ENCODE results near the gene EID2B. TPM values are rescaled to one million over a fixed set of nuclear protein-coding genes. Genes with fewer than 3 reads are reported as not detected.

EID2B gene
- total and polyA plus RNA-seq, 2 of the 13 experiments (the other 11 are each of a cell fraction or from before 2014, with no cell fraction given), result 2.5 to 3.7 TPM

- peak; percentile 61 for TF ChIP-seq ZNF777 (CRISPR knock-in tag; IDR thresholded peaks at IDR 0.05)
- no peak for TF ChIP-seq CREBL2 (CRISPR knock-in tag; IDR thresholded peaks at IDR 0.05; ENCODE audit: borderline replicate concordance)
- no peak for TF ChIP-seq ZNF557 (CRISPR knock-in tag; IDR thresholded peaks at IDR 0.05)
- no peak for TF ChIP-seq MAFK (conservative IDR thresholded peaks at IDR 0.05 in 1 of 2, IDR thresholded peaks at IDR 0.05 in 1 of 2; ENCODE audit: low read length in 2 of 2)
- TF ChIP-seq FIP1L1 (IDR thresholded peaks at IDR 0.05; ENCODE audit: borderline replicate concordance, insufficient read depth, low read depth, low read length), result no peak
- TF ChIP-seq, protein P1, sequence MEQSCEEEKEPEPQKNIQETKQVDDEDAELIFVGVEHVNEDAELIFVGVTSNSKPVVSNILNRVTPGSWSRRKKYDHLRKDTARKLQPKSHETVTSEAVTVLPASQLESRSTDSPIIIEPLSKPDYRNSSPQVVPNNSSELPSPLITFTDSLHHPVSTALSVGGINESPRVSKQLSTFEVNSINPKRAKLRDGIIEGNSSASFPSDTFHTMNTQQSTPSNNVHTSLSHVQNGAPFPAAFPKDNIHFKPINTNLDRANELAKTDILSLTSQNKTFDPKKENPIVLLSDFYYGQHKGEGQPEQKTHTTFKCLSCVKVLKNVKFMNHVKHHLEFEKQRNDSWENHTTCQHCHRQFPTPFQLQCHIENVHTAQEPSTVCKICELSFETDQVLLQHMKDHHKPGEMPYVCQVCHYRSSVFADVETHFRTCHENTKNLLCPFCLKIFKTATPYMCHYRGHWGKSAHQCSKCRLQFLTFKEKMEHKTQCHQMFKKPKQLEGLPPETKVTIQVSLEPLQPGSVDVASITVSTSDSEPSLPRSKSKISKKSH (CRISPR knock-in tag; IDR thresholded peaks at IDR 0.05; ENCODE audit: borderline replicate concordance), result 0 out of 2 replicates have a peak, but pooled peaks have one; percentile 1
- peak; percentile 27; the same call in 1 of the 2 replicates for TF ChIP-seq ZNF687 (CRISPR knock-in tag; IDR thresholded peaks at IDR 0.05)
- TF ChIP-seq ZNF547 (CRISPR knock-in tag; IDR thresholded peaks at IDR 0.05), result 0 out of 2 replicates have a peak, but pooled peaks have one; percentile 47
- TF ChIP-seq POLR2AphosphoS5 (IDR thresholded peaks at IDR 0.05; ENCODE audit: low read depth, low read length), result no peak
- no peak for TF ChIP-seq PCBP2 (optimal IDR thresholded peaks at IDR 0.05; ENCODE audit: low read depth, low read length, poor library complexity, severe bottlenecking)
- peak; percentile 30 for TF ChIP-seq UBTF (CRISPR knock-in tag; IDR thresholded peaks at IDR 0.05)
- TF ChIP-seq ATAD3A (CRISPR knock-in tag; IDR thresholded peaks at IDR 0.05), result no peak
- TF ChIP-seq HNF4A (CRISPR knock-in tag; IDR thresholded peaks at IDR 0.05), result no peak
- no peak for TF ChIP-seq ZBTB7A (CRISPR knock-in tag; IDR thresholded peaks at IDR 0.05)
- no peak for TF ChIP-seq GTF3A (CRISPR knock-in tag; conservative IDR thresholded peaks at IDR 0.05)
- TF ChIP-seq BCL3 (CRISPR knock-in tag; IDR thresholded peaks at IDR 0.05), result 0 out of 2 replicates have a peak, but pooled peaks have one; percentile 16
Observed at GRCh38 chr19:39515551-39516191, 17.0 kb downstream of the EID2B start (continued).

All from HepG2 (cell line).